NCI-H1930 (cell line): ENCODE measurements around the gene SLC34A1.
"Not testable (repeated sequence)": the region's sequence is repeated elsewhere in the genome, so short reads cannot be mapped to it uniquely, and the experiment has no call there.

ENCODE experiments used
- DNase-seq, 2 experiments: peaks; one replicate each; lab custom pipeline; 2025; lab: John Stamatoyannopoulos, UW

The SLC34A1 gene

DNA sequence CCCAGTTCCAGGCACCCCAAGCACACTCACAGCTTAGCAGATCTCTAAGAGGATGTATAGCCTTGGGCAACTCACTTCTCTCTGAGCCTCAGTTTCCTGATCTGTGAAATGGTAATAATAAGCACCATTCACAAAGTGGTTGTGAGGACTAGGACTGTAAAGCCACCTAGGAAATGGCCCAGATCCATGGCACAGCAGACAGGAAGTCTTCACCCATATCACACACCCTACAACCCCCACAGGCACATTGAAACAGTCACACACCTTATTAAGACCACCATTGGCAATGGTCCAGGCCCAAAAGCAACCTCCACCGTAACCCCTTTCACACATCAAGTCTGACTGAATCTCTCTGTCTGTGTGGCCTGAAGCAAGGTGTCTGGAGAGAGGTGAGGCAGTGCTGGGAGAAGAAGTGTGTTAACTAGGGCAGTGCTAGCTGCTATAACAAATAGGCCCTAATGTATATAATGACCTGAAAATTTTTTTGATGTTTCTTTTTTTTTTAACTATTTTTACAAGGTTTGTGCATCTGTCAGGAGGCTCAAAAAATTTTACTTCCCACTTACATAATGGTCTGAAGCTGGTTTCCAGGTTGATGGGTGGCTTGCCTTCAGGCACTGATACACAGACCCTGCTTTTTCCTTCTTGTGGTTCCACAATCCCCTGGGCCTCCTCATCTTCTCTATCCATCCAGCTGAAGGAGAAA, 28.9 kb upstream of the SLC34A1 start:
- no peak for DNase-seq

GRCh38 chr5:177355868-177356168, 28.4 kb upstream of the SLC34A1 start:
- no peak for DNase-seq

- no peak for DNase-seq
These were observed 27.5 kb upstream of the SLC34A1 start for GRCh38 chr5:177356746-177357145.

DNA sequence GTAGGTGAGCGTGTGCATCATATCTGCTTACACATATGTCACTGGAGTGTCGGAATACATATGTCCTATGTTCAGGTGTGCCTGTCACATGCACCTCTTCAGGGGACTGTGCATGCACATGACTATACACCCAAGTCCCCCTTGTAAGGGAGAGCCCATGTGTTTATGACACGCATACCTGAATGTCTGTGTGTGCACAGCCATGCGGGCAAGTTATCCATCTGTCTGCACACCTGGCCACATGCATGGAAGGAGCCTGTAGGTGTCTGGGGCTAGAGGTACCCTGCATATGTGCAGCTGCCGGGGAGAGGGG, 27.1 kb upstream of the SLC34A1 start:
- DNase-seq = no peak

DNA sequence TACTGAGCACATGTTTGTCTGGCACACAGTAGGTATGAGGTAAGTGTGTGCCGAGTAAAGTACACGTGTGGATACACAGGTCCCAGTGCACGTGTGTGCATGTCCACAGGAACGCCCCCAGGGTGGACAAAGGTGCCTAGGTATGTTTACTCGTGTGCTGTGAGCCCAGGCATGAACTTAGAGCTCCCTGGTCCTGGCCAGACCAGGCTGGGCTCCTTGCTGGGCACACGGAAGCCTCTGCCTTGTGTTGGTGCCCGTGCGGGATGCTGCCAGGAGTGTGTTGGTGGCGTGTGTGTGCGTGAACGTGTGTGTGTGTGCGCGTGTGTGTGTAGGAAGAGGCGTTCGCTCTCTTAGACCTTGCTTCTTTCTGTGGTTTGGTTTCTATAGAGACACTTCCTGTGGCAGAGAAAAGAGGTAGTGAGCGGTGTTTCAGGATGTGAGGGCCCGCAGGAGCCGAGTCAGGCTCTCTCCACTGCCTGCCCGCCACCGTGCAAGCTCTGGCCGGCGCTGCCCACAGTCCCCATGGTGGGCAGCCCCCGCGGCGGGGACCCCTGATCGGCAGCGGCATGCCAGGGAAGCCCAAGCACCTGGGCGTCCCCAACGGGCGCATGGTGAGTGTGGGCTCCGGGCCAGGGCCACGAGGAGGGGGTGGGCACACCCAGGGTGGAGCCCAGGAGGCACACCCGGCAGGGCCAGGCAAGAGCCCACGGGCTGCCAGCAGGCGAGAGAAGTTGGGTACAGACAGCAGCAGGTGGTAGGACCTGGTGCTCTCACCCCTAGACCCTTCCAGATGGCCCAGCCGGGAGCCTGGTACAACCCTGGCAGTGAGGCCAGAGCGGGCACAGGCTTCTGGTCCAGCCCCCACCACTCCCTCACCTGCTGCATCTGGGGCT, 26.5 kb upstream of the SLC34A1 start, which contains the start of gene RGS14:
Gene RGS14, plus strand, starts transcription at position 466 of the 893 bp plus-strand sequence. Its CDS starts 101 bp downstream, at position 567.
- no peak for DNase-seq

DNA sequence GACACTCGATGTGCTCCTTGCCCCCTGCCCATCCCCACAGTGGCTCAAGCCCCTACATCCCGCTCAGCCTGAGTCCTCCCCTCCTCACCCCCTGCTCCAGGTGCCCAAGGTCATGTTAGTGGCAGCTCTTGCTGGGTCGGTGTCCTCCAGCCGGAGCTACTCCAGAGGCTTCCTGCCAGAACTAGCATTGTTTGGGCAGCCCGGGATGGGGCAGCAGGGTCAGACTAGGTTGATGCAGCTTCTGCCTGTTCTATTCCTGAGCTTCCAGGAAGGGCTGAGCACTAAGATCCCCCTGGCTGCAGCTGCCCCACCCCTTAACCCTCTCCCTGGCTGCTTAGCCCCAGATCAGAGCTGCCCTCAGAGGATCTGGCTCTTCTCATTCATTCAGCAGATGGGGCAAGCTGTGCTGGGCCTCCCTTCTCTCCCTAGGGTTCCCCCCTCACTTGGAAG, 25.8 kb upstream of the SLC34A1 start:
- no peak for DNase-seq

GRCh38 chr5:177359451-177359851, 24.8 kb upstream of the SLC34A1 start:
- no peak for DNase-seq

GRCh38 chr5:177359860-177360259, 24.4 kb upstream of the SLC34A1 start:
- DNase-seq = no peak

DNA sequence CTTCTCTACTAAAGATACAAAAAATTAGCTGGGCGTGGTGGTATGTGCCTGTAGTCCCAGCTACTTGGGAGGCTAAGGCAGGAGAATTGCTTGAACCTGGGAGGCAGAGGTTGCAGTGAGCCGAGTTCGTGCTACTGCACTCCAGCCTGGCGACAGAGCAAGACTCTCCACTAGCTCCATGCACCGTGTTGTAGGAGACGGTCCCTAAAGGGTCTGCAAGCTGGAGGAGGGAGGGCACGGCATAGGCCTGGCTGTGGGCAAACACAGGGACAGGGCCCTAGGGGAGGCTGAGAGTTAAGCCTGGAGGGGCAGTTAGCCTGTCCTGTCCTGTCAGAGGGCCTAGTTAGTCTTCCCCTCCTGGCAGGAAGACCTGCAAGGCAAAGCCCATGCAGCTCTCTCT, 23.5 kb upstream of the SLC34A1 start:
- not testable (repeated sequence) for DNase-seq

DNA sequence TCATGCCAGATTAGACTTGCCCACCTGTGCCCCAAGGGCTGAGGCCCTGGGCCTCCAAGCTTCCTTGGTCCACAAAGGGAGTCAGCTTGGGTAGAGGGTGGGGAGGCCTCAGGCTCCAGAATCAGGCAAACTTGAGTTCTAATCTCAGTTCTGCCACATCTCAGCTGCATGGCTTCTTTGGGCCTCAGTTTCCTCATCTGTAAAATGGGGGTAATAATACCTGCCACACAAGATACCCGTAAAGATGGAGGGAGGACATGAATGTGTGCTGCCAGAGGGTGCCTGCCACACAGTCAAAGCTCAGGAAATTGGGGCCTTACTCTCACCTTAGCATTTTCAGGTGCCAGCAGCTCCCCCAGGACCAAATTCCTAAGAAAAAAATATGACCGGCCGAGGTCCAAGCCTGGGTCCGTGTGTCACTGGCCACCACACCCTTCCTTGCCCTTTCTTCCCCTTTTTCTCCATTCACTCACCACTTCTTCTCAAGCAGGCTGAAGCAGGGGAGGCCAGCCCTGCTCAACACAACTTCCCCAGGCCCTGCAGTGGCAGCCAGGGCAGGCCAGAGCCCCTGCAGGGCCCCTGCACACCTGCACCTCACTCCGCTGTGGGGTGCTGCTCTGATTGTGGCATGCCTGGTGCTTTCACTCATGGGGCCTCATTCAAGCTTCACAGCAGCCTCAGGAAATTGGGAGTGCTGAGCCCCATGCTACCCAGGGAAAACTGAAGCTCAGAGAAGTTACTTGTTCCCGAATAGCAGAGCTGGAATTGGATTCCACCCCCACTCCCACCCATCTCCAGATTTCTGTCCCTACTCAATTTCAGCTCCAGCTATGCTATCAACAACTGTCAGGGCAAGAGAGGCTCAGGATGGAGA, 22.6 kb upstream of the SLC34A1 start:
- no peak for DNase-seq

GRCh38 chr5:177362292-177362609, 22.0 kb upstream of the SLC34A1 start:
- no peak for DNase-seq

DNA sequence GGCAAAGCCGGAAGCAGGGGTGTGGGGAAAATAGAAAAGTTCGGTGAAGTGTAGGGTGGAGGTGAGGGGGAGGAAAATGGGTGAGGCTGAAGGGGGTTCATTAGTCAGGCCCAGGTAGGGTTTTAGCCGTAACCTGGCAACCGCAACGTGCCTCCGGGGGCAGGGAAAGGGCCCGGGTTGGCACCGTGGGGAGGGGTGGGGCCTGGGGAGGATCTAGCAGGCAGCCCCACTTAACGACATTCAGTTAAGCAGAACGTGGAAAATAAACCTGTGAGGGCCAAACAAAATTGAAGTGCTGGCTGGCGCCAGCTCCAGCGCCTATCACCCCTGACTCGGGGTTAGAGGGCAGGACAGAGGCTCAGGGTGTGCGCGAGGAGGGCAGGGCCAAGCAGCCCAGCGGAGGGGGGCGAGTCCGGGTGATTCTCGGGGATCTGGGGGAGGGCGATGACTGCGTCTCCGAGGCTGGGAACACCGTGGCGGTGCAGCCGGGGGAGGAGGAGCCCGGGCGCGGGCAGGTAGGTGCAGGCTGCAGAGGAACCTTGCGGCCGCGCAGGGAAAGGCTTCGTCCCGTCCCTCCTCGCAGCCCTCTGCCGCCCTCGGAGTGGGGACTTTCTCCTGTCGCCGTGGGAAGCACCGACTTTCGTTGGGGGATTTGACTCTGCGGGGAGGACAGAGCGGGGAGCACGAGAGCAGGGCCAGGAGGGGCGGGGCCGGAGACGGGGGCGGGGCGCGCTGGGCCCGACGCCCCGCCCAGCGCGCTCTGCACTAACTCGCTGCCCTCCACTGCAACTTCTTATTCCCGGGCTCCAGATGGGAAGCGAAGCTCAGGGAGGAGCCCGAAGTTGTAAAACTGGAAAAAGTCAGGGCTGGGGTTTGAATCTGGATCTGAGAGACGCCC, 21.4 kb upstream of the SLC34A1 start:
- no peak for DNase-seq

DNA sequence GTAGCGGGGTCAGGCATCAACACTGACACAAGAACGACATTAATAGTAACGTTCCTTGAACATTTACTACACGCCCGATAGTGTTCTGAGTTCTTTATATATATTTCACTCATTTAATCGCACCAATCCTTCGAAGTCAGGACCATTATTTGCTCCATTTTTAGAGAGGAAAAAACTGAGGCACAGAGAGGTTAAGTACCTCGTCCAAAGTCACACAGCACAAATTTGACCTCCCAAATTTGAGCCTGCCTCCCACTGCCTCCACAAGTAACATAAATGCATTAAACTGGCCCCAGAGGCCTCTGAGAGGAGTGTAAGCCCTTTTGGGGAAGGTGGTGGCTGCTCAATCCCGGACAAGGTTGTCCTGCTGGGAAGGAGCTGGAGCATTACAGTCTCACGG, 20.7 kb upstream of the SLC34A1 start:
- DNase-seq = no peak

DNA sequence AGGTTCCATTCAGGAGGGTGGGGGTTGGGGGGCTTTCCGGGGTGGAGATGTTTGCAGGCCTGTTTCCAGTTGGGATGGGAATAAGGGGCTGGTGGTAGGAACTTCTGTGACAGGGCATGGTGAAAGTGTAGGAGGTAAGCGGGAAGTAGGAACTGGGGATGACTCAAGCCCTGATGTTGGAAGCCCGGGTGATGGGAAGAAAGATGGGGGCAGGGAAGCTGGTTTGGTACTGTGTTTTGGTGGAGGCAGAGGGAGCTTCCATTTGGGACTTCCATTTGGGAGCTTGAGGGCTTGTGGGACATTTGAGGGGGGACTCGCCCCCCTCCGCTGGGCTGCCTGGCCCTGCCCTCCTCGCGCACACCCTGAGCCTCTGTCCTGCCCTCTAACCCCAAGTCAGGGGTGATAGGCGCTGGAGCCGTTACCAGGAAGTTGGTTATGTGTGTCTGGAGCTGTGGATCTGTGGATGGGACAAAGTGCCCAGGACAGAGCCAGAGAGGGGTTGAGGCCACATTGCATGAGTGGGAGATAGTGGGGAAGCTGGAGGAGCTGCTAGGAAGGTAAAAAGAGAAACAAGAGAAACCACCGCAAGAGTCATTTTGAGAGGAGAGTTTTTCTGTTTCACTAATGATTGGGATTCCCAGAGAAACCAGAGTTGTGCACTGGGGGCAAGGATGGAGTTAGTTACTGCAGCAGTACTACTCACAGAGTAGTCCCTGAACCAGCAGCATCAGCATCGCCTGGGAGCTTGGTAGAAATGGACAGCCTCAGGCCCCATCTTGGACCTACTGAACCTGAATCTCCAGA, 19.9 kb upstream of the SLC34A1 start:
- no peak for DNase-seq

- DNase-seq = no peak
These were observed 18.2 kb upstream of the SLC34A1 start for GRCh38 chr5:177365845-177366527.

DNA sequence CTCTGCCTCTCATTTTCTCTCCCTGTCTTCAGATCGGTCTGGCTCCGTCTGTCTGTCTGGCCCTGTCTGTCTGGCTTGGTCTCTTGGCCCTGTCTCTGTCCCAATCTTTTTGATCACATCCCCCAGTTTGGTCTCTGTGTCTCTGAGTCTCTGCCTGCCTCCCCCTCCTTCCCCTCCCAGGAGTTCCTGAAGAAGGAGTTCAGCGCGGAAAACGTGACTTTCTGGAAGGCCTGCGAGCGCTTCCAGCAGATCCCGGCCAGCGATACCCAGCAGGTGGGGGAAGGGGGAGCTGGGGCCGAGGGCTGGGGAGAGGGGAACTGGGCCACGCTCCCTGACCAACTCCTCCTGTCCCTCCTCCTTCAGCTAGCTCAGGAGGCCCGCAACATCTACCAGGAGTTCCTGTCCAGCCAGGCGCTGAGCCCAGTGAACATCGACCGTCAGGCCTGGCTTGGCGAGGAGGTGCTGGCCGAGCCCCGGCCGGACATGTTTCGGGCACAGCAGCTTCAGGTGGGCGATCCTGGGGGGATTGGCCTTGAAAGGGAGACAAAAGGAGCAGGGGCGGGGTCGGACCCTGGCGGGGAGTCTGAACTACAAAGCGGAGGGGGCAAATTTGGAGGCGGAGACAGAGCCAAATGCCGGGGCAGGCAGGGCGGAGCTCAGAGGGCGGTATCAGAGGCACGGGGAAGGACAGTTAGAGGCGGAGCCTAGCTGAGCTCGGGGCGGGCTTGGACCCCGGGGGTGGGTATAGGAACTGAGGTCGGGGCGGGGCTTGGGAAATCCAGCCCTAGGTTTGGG, 17.5 kb upstream of the SLC34A1 start:
- DNase-seq = no peak

- no peak for DNase-seq
These were observed 16.8 kb upstream of the SLC34A1 start for GRCh38 chr5:177367323-177367848.

GRCh38 chr5:177367981-177368868, 16.0 kb upstream of the SLC34A1 start:
- no peak for DNase-seq
